HCT116 (cell line): ENCODE measurements around the gene SLC2A14. TPM values are rescaled to one million over a fixed set of nuclear protein-coding genes. Genes with fewer than 3 reads are reported as not detected.
"Not testable (repeated sequence)": the region's sequence is repeated elsewhere in the genome, so short reads cannot be mapped to it uniquely, and the experiment has no call there.

ENCODE experiments used
- ATAC-seq: fragments of 200-7000 bp; cut with Tn5 transposase; 2 replicates; pipeline ENCODE4 v1.9.1; 2020; ENCODE audit warnings: mild to moderate bottlenecking, moderate library complexity
- BruUV-seq: library from RNA; stranded (reverse); fragments of 400-500 nt; replicated peaks from 2 replicates; lab custom pipeline; 2021; lab: Mats Ljungman, UMichigan
- CTCF ChIA-PET: fragments of 300-600 bp; sonication (Branson Sonifier 250); formaldehyde crosslinking; loops from one replicate; lab custom pipeline; 2021; ENCODE audit warnings: antibody characterized with exemption; lab: Charles Lee
- POLR2A ChIA-PET: fragments of 300-600, 350-600 bp; sonication (Branson Sonifier 250); formaldehyde crosslinking; loops from one replicate; lab custom pipeline; 2021; ENCODE audit warnings: antibody characterized with exemption; lab: Charles Lee
- RAD21 ChIA-PET, 2 experiments: fragments of 300-600 bp; sonication (Branson Sonifier 250); formaldehyde crosslinking; loops; one replicate each; lab custom pipeline; 2023; ENCODE audit warnings: low total read pairs in 2 of 2; ENCODE audit not compliant: uncharacterized antibody in 2 of 2, unreplicated experiment in 2 of 2, low non-redundant PET in 1 of 2; lab: Charles Lee
- DNase-seq: peaks from one replicate; pipeline ENCODE4 v3.0.0-alpha.2; 2010; ENCODE audit warnings: low read depth, low spot score
- H2AFZ ChIP-seq: fragments of 200-600 bp; shearing (Covaris generic), sonication (generic); 2 replicates; pipeline ENCODE4 v1.6.1; 2017; ENCODE audit warnings: low read depth, mixed run types, mixed read lengths, antibody characterized with exemption, low read length; ENCODE audit not compliant: poor library complexity, severe bottlenecking
- H3K27ac ChIP-seq: 2 replicates; pipeline ENCODE4 v1.5.1; 2012; ENCODE audit warnings: low read depth, low read length
- H3K27me3 ChIP-seq: fragments of 200-600 bp; sonication (generic); 2 replicates; pipeline ENCODE4 v1.6.1; 2016; ENCODE audit warnings: mixed run types, low read length, mixed read lengths; ENCODE audit not compliant: insufficient read depth
- H3K36me3 ChIP-seq, 2 experiments: fragments of 200-500 bp in 1 of 2; fragments of 200-600 bp in 1 of 2; sonication (Bioruptor generic) in 1 of 2; sonication (generic) in 1 of 2; 2 replicates each; pipeline versions ENCODE4 v1.5.1 to v1.6.1; 2014 to 2016; ENCODE audit warnings: low read length in 2 of 2, inconsistent platforms in 1 of 2, mixed read lengths in 1 of 2, mixed run types in 1 of 2; ENCODE audit not compliant: insufficient read depth in 2 of 2, control insufficient read depth in 1 of 2
- H3K4me1 ChIP-seq, 2 experiments: fragments of 200-600 bp in 1 of 2; sonication (generic) in 1 of 2; 2 replicates each; pipeline versions ENCODE4 v1.5.1 to v1.6.1; 2012 to 2017; ENCODE audit warnings: low read length in 2 of 2, inconsistent platforms in 1 of 2, mild to moderate bottlenecking in 1 of 2, mixed read lengths in 1 of 2, mixed run types in 1 of 2, moderate library complexity in 1 of 2; ENCODE audit not compliant: insufficient read depth in 2 of 2, control insufficient read depth in 1 of 2
- H3K4me2 ChIP-seq: fragments of 200-600 bp; sonication (generic); 2 replicates; pipeline ENCODE4 v1.6.1; 2017; ENCODE audit warnings: mixed run types, low read length, mixed read lengths
- H3K4me3 ChIP-seq, 2 experiments: fragments of 200-600 bp in 1 of 2; sonication (generic) in 1 of 2; replicated peaks in 1 of 2; 2 replicates each; pipeline ENCODE4 v1.5.1; 2011 to 2016; ENCODE audit warnings: low read length in 2 of 2, control low read depth in 1 of 2, low read depth in 1 of 2, mild to moderate bottlenecking in 1 of 2, mixed read lengths in 1 of 2, mixed run types in 1 of 2
- H3K79me2 ChIP-seq: fragments of 200-600 bp; sonication (generic); 2 replicates; pipeline ENCODE4 v1.6.1; 2017; ENCODE audit warnings: mild to moderate bottlenecking, mixed run types, low read length, moderate library complexity, mixed read lengths; ENCODE audit not compliant: insufficient read depth
- H3K9ac ChIP-seq: fragments of 200-600 bp; sonication (generic); 2 replicates; pipeline ENCODE4 v1.6.1; 2016; ENCODE audit warnings: low read length, mixed read lengths
- H3K9me2 ChIP-seq: fragments of 200-600 bp; sonication (generic), shearing (Covaris generic); 2 replicates; pipeline ENCODE4 v1.6.1; 2017; ENCODE audit warnings: mixed run types, mild to moderate bottlenecking, moderate library complexity; ENCODE audit not compliant: insufficient read depth
- H3K9me3 ChIP-seq, 2 experiments: fragments of 200-500 bp in 1 of 2; fragments of 200-600 bp in 1 of 2; sonication (Bioruptor generic) in 1 of 2; sonication (generic) in 1 of 2; 2 replicates each; pipeline ENCODE4 v1.6.1; 2014 to 2017; ENCODE audit warnings: low read length in 2 of 2, mixed read lengths in 2 of 2, inconsistent platforms in 1 of 2, low read depth in 1 of 2, mild to moderate bottlenecking in 1 of 2, mixed run types in 1 of 2, moderate library complexity in 1 of 2; ENCODE audit not compliant: control insufficient read depth in 1 of 2, insufficient read depth in 1 of 2
- H4K20me1 ChIP-seq: fragments of 200-600 bp; sonication (generic), shearing (Covaris generic); 2 replicates; pipeline ENCODE4 v1.6.1; 2017; ENCODE audit warnings: mixed run types, mild to moderate bottlenecking, moderate library complexity; ENCODE audit not compliant: insufficient read depth
- ATF3 ChIP-seq: IDR thresholded peaks from 2 replicates; pipeline ENCODE4 v1.6.1; 2012
- CBX3 ChIP-seq: IDR thresholded peaks from 2 replicates; pipeline ENCODE4 v1.6.1; 2012; ENCODE audit warnings: low read depth
- CEBPB ChIP-seq: IDR thresholded peaks from 2 replicates; pipeline ENCODE4 v1.6.1; 2012; ENCODE audit warnings: low read depth
- CTCF ChIP-seq, 3 experiments: fragments of 200-600 bp in 1 of 3; sonication (generic) in 1 of 3; IDR thresholded peaks in 2 of 3; conservative IDR thresholded peaks in 1 of 3; 2 replicates each; pipeline ENCODE4 v1.5.1; 2012 to 2017; ENCODE audit warnings: low read depth in 2 of 3, low read length in 2 of 3, antibody characterized with exemption in 1 of 3, borderline replicate concordance in 1 of 3, control low read depth in 1 of 3, mild to moderate bottlenecking in 1 of 3, mixed read lengths in 1 of 3, mixed run types in 1 of 3, moderate library complexity in 1 of 3; ENCODE audit not compliant: insufficient read depth in 1 of 3
- EGR1 ChIP-seq: IDR thresholded peaks from 2 replicates; pipeline ENCODE4 v1.6.1; 2012; ENCODE audit warnings: low read depth
- ELF1 ChIP-seq: IDR thresholded peaks from 2 replicates; pipeline ENCODE4 v1.6.1; 2012; ENCODE audit warnings: low read depth, borderline replicate concordance
- EZH2 ChIP-seq: fragments of 200-600 bp; sonication (generic); IDR thresholded peaks from 2 replicates; pipeline ENCODE4 v1.6.1; 2017; ENCODE audit warnings: antibody characterized with exemption, mixed run types
- EZH2phosphoT487 ChIP-seq: fragments of 200-600 bp; IDR thresholded peaks from 2 replicates; pipeline ENCODE4 v1.6.1; 2018; ENCODE audit warnings: antibody characterized with exemption, borderline replicate concordance
- JUND ChIP-seq: IDR thresholded peaks from 2 replicates; pipeline ENCODE4 v1.6.1; 2012
- POLR2A ChIP-seq: IDR thresholded peaks from 2 replicates; pipeline ENCODE4 v1.7.0; 2011; ENCODE audit warnings: borderline replicate concordance; ENCODE audit not compliant: insufficient read depth, insufficient read length; ENCODE audit errors: extremely low read depth
- POLR2AphosphoS5 ChIP-seq: IDR thresholded peaks from 2 replicates; pipeline ENCODE4 v1.6.1; 2011; ENCODE audit warnings: mild to moderate bottlenecking, low read depth, low read length, moderate library complexity
- RAD21 ChIP-seq: IDR thresholded peaks from 2 replicates; pipeline ENCODE4 v1.6.1; 2012; ENCODE audit warnings: low read depth, mild to moderate bottlenecking
- REST ChIP-seq: IDR thresholded peaks from 2 replicates; pipeline ENCODE4 v1.6.1; 2012; ENCODE audit warnings: low read depth
- SIN3A ChIP-seq: IDR thresholded peaks from 2 replicates; pipeline ENCODE4 v1.6.1; 2012; ENCODE audit warnings: low read depth
- TCF7L2 ChIP-seq: IDR thresholded peaks from 2 replicates; pipeline ENCODE4 v1.7.0; 2011; ENCODE audit warnings: borderline replicate concordance, inconsistent platforms; ENCODE audit not compliant: insufficient read depth, insufficient read length; ENCODE audit errors: extremely low read depth
- YY1 ChIP-seq: IDR thresholded peaks from 2 replicates; pipeline ENCODE4 v1.6.1; 2011; ENCODE audit warnings: low read length, low read depth, moderate library complexity, mild to moderate bottlenecking; ENCODE audit not compliant: insufficient replicate concordance; ENCODE audit errors: extremely low read depth
- ZNF274 ChIP-seq: fragments of 200-500 bp; sonication (Bioruptor generic); IDR thresholded peaks from 2 replicates; pipeline ENCODE4 v1.6.1; 2014; ENCODE audit warnings: mild to moderate bottlenecking, low read depth, low read length, inconsistent platforms
- intact Hi-C: fragments of 100-400 bp; cut with micrococcal nuclease; formaldehyde crosslinking; loops from 2 replicates; pipeline ENCODE4 v1.10.0; 2022
- total RNA-seq: library from RNA; stranded (reverse); gene quantifications from one replicate; pipeline ENCODE4 v1.2.1, GENCODE V29; 2021; ENCODE audit not compliant: unreplicated experiment

Gene SLC2A14
- total RNA-seq, 1 experiment from 2014 or later, result not detected

GRCh38 chr12:7839226-7839625 is 33.5 kb downstream of the SLC2A14 start:
- intact Hi-C loops, H3K27ac ChIP-seq, H3K79me2 ChIP-seq, H3K4me2 ChIP-seq, H2AFZ ChIP-seq, BruUV-seq, RAD21 ChIA-PET, H3K27me3 ChIP-seq, H3K9me2 ChIP-seq, DNase-seq, H3K9ac ChIP-seq, H3K36me3 ChIP-seq, H3K4me3 ChIP-seq, H3K4me1 ChIP-seq, ATAC-seq, CTCF ChIA-PET, H3K9me3 ChIP-seq, H4K20me1 ChIP-seq: not testable (repeated sequence)
- POLR2A ChIA-PET, result interaction anchor here (0.6 kb wide), 1 partner anchor 1256 kb away, joined by 3 read pairs; no protein-coding TSS in a partner anchor

GRCh38 chr12:7837366-7837765 is 35.3 kb downstream of the SLC2A14 start:
- ChIA-PET CTCF (no interaction called here), POLR2A (no interaction called here), RAD21 (no interaction called here)
- ATAC-seq (no peak), DNase-seq (no peak)
- no peak overlapping the region for H3K4me3 ChIP-seq
- no peaks in the 10 kb centered on the region for H3K9me3 ChIP-seq
- no peak overlapping the region for H3K9ac ChIP-seq
- no TSS peak for BruUV-seq
- H3K36me3 ChIP-seq, result no peaks in the 10 kb centered on the region
- H3K4me2 ChIP-seq, result no peak overlapping the region
- H3K9me2 ChIP-seq, result no peaks in the 10 kb centered on the region
- H4K20me1 ChIP-seq, result no peaks in the 10 kb centered on the region
- intact Hi-C loops, result no loop called here
- no peak overlapping the region for H3K27ac ChIP-seq
- H2AFZ ChIP-seq, result no peak overlapping the region
- no peaks in the 10 kb centered on the region for H3K27me3 ChIP-seq
- H3K79me2 ChIP-seq, result no peaks in the 10 kb centered on the region
- H3K4me1 ChIP-seq, result no peaks in the 10 kb centered on the region
- TF ChIP-seq CBX3 (no peak), ELF1 (no peak), TCF7L2 (no peak), POLR2A (no peak), EGR1 (no peak), ZNF274 (no peak), CEBPB (no peak), CTCF (IDR thresholded peaks at IDR 0.05 in 2 of 3, conservative IDR thresholded peaks at IDR 0.05 in 1 of 3; ENCODE audit: borderline replicate concordance in 1 of 3, insufficient read depth in 1 of 3, low read depth in 2 of 3, low read length in 2 of 3) (no peak), ATF3 (no peak), POLR2AphosphoS5 (no peak), EZH2phosphoT487 (no peak), EZH2 (no peak), REST (no peak), SIN3A (no peak), JUND (no peak), RAD21 (no peak), YY1 (no peak)
